Measurements from ENCODE around the gene EXOSC3.

- TF ChIP-seq CTCF (IDR thresholded peaks at IDR 0.05) = no peak
- no peak for TF ChIP-seq EZH2 (IDR thresholded peaks at IDR 0.05)
- TF ChIP-seq EZH2phosphoT487 (IDR thresholded peaks at IDR 0.05) = no peak
These were observed 34.0 kb upstream of the EXOSC3 start for GRCh38 chr9:37818849-37819248.

Data from neural progenitor cell (in vitro differentiated cells).